ENCODE measurements around the gene DSCAM.

Gene DSCAM

GRCh38 chr21:40070871-40071270 is 776.1 kb downstream of the DSCAM start:
- DNase-seq (ENCODE audit: extremely low read depth, low read depth): no peak
- no peak for TF ChIP-seq CTCF (IDR thresholded peaks at IDR 0.05; ENCODE audit: low read depth, low read length, missing control alignments)
- H3K4me3 ChIP-seq (replicated peaks; ENCODE audit: low read depth, low read length): no peak overlapping the region

DNA sequence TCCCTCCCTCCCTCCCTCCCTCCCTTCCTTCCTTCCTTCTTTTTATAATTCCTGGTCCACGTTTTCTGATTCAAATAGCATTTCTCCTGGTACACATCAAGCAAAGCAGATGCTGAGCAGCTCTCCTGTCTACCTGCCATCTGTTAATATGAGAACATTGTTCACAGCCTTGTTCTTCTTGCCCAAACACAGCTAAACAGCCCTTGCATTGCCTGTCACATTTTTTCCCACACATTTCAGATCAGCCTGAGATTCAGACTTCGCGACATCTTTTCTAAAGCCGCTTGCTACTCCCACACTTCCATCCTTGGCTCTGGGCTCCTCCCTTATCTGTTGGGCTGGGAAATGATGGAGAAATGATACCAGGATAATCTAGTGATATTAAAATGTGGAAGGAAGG is 779.2 kb downstream of the DSCAM start:
- no peak overlapping the region for H3K4me3 ChIP-seq (replicated peaks; ENCODE audit: low read depth, low read length)
- no peak for DNase-seq (ENCODE audit: extremely low read depth, low read depth)

DNA sequence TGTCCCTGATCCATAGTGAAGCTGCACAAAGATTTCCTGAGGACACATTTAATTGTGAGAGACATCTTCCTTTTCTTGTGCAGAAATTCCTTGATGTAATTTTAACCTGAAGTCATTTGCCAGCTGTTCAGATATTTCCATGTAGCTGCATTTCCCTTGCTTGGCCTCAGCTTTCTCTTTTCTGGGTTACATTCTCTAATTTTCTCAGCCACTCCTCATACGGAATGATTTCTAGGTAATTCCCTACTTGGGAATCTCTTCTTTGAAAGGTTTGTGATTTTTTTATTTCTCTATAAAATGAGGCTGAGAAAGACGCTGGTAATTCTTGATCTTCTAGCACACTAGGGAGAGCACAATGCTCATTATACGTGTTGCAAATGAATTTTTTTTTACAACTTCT is 780.7 kb downstream of the DSCAM start:
- no peak for TF ChIP-seq CTCF (IDR thresholded peaks at IDR 0.05; ENCODE audit: low read depth, low read length, missing control alignments)
- DNase-seq (ENCODE audit: extremely low read depth, low read depth): no peak
- no peak overlapping the region for H3K4me3 ChIP-seq (replicated peaks; ENCODE audit: low read depth, low read length)

More for the DNA sequence above, 779.2 kb downstream of the DSCAM start:
- TF ChIP-seq CTCF (IDR thresholded peaks at IDR 0.05; ENCODE audit: low read depth, low read length, missing control alignments): no peak

DNA sequence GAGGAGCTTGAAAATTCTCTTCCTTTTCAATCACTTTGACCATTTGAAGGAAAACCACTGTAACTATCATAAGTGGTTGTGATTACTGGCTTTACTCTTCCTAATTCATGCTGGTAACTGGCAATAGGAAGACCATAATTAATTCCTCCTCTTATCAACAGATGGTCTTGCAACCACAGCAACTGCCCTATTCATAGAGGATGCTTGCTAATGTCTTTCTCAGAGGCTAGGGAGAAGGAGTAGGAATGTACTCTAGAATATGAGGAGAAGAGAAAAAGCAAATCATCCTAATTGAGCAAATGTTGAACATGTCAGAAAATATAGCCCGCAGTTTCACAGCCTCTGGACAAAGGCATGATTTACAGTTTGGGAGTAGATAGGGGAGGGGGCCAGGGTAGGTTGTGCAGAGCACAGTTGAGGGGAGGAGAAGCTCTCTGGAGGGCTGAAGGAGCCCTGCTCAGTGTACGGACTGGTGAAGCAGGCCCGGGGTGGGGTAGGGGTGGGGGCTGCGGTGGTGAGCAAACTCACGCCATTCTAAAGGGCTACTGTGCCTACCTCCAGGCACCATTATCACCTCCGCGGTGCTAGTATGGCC is 786.8 kb downstream of the DSCAM start:
- DNase-seq (ENCODE audit: extremely low read depth, low read depth): no peak
- no peak for TF ChIP-seq CTCF (IDR thresholded peaks at IDR 0.05; ENCODE audit: low read depth, low read length, missing control alignments)
- no peak overlapping the region for H3K4me3 ChIP-seq (replicated peaks; ENCODE audit: low read depth, low read length)

DNA sequence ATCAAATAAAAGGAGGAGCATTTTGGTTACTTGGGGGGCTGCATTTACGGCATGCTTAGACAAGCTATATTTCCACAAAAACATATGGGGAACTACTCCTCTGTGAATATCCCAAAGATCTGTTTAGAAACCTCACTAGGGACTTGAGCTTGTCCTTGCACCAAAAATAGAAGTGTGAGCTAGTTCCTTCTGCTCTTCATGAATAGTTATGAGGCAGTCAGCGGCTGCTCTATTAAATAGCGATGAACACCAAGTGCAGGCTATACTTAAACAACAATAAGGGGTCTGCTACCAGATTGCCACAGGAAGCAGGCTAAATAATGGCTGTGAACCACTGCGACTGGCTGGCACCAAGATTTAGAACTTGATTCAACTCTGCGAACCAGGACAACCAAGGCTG is 789.6 kb downstream of the DSCAM start:
- H3K4me3 ChIP-seq (replicated peaks; ENCODE audit: low read depth, low read length): no peak overlapping the region
- DNase-seq (ENCODE audit: extremely low read depth, low read depth): no peak
- no peak for TF ChIP-seq CTCF (IDR thresholded peaks at IDR 0.05; ENCODE audit: low read depth, low read length, missing control alignments)

- H3K4me3 ChIP-seq (replicated peaks; ENCODE audit: low read depth, low read length): no peak overlapping the region
- DNase-seq (ENCODE audit: extremely low read depth, low read depth): no peak
- no peak for TF ChIP-seq CTCF (IDR thresholded peaks at IDR 0.05; ENCODE audit: low read depth, low read length, missing control alignments)
Measured at GRCh38 chr21:40056031-40056430, 790.9 kb downstream of the DSCAM start.

- no peak for DNase-seq (ENCODE audit: extremely low read depth, low read depth)
- no peak for TF ChIP-seq CTCF (IDR thresholded peaks at IDR 0.05; ENCODE audit: low read depth, low read length, missing control alignments)
- no peak overlapping the region for H3K4me3 ChIP-seq (replicated peaks; ENCODE audit: low read depth, low read length)
Measured at GRCh38 chr21:40054403-40054802, 792.6 kb downstream of the DSCAM start.
